ENCODE data around the gene FMO5. TPM values are rescaled to one million over a fixed set of nuclear protein-coding genes. Genes with fewer than 3 reads are reported as not detected.
A peak's percentile ranks its signal among the peaks of the same experiment; 100 is the strongest.
"Not testable (repeated sequence)": the region's sequence is repeated elsewhere in the genome, so short reads cannot be mapped to it uniquely, and the experiment has no call there.

The FMO5 gene
- total RNA-seq, 4 donors from 2014 or later = 0.72 to 1.7 (median 1.2) TPM

DNA sequence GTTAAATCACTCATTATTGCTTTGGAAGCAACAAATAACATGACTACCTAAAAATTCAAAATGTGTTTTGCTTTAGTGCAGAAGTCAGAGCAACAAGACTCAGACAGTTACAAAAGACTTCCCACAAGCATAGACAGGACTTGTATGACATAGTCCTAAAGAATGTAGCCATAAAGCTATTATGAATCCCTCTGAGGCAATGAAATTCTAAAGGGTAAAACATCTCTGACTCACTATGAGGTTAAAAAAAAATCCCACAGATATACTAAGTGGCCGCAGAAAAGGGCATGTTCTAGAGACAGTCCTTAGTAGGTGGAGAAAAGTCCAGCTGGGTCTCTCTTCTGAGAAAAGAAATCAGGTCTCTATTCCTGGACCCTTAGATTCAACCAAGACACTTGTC is 57.8 kb downstream of the FMO5 start:
- Histone ChIP-seq H3K4me3 (no peak overlapping the region), H3K27ac (peak overlapping the region in 1 of 4 donors; percentile 1), H3K27me3 (no peaks in the 10 kb centered on the region), H3K36me3 (peaks cover 0 to 12% of the 10 kb centered on the region in 2 donors), H3K4me1 (peaks cover 22 to 32% of the 10 kb centered on the region in 2 donors), H3K9me3 (no peaks in the 10 kb centered on the region)
- intact Hi-C loops (cut with DNase I; ENCODE audit: low total_unique reads) = no loop called here
- ATAC-seq (no peak), DNase-seq (no peak)
- TF ChIP-seq POLR2A (IDR thresholded peaks at IDR 0.05) = no peak
- TF ChIP-seq, protein P1, sequence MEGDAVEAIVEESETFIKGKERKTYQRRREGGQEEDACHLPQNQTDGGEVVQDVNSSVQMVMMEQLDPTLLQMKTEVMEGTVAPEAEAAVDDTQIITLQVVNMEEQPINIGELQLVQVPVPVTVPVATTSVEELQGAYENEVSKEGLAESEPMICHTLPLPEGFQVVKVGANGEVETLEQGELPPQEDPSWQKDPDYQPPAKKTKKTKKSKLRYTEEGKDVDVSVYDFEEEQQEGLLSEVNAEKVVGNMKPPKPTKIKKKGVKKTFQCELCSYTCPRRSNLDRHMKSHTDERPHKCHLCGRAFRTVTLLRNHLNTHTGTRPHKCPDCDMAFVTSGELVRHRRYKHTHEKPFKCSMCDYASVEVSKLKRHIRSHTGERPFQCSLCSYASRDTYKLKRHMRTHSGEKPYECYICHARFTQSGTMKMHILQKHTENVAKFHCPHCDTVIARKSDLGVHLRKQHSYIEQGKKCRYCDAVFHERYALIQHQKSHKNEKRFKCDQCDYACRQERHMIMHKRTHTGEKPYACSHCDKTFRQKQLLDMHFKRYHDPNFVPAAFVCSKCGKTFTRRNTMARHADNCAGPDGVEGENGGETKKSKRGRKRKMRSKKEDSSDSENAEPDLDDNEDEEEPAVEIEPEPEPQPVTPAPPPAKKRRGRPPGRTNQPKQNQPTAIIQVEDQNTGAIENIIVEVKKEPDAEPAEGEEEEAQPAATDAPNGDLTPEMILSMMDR (IDR thresholded peaks at IDR 0.05 in 4 of 5, conservative IDR thresholded peaks at IDR 0.05 in 1 of 5) = no peak
- in situ Hi-C loops (cut with MboI; ENCODE audit: low sequenced_read_pairs in 4 of 4) = loop anchor here in 1 of 4 donors (25.0 kb wide), 1 partner anchor 445 kb away; a partner anchor contains a TSS

DNA sequence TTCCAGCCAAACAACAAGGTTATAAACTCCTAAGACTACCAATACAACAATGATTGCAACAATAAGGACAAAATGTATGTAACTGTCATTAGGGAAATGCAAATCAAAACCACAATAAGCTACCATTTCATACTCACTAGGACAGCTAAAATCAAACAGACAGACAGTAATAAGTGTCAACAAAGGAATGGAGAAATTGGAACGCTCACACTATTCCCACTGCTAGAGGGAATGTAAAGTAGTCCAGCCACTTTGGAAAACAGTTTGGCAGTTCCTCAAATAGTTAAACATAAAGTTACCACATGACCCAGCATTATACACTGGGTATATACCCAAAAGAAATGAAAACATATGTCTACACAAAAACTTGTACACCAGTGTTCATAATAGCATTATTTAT is 62.1 kb downstream of the FMO5 start:
- TF ChIP-seq, protein P1 (IDR thresholded peaks at IDR 0.05 in 4 of 5, conservative IDR thresholded peaks at IDR 0.05 in 1 of 5) = no peak
- no peak for ATAC-seq
- DNase-seq = no peak
- Histone ChIP-seq H3K9me3 (no peaks in the 10 kb centered on the region), H3K4me1 (peaks cover 0 to 4% of the 10 kb centered on the region in 2 donors), H3K27ac (no peak overlapping the region), H3K36me3 (peaks cover 0 to 53% of the 10 kb centered on the region in 2 donors), H3K27me3 (no peaks in the 10 kb centered on the region), H3K4me3 (no peak overlapping the region)
- intact Hi-C loops (cut with DNase I; ENCODE audit: low total_unique reads) = no loop called here
- in situ Hi-C loops (cut with MboI; ENCODE audit: low sequenced_read_pairs in 4 of 4) = loop anchor here in 1 of 4 donors (25.0 kb wide), 1 partner anchor 449 kb away; a partner anchor contains a TSS

DNA sequence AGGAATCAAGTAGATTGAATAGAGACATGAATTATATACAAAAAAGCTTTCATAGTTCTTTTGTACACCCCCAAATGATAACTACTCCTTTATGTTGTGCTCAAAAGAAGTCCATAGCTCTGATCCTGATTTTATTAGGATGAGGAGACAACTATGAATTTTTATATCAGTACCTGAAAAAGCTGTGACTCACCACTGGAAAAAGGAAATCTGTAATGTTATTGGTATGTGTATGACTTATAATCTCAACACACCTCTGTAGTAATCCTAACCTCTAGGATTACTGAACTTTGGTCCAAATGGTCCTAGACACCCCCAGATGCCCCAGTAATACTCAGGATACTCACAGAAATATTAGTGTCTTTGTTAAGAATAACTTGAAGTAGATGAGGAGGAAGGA is 63.0 kb downstream of the FMO5 start:
- H3K36me3 ChIP-seq = peaks cover 0 to 63% of the 10 kb centered on the region in 2 donors
- no peaks in the 10 kb centered on the region for H3K4me1 ChIP-seq
- no peak for TF ChIP-seq POLR2A (IDR thresholded peaks at IDR 0.05)
- TF ChIP-seq, protein P1 (IDR thresholded peaks at IDR 0.05 in 4 of 5, conservative IDR thresholded peaks at IDR 0.05 in 1 of 5) = no peak
- intact Hi-C loops (cut with DNase I; ENCODE audit: low total_unique reads) (no loop called here), in situ Hi-C loops (cut with MboI; ENCODE audit: low sequenced_read_pairs in 4 of 4) (loop anchor here in 1 of 4 donors (25.0 kb wide), 1 partner anchor 450 kb away; a partner anchor contains a TSS)
- H3K27ac ChIP-seq = no peak overlapping the region
- ATAC-seq = no peak
- no peaks in the 10 kb centered on the region for H3K9me3 ChIP-seq
- no peak for DNase-seq
- no peaks in the 10 kb centered on the region for H3K27me3 ChIP-seq
- H3K4me3 ChIP-seq = no peak overlapping the region

DNA sequence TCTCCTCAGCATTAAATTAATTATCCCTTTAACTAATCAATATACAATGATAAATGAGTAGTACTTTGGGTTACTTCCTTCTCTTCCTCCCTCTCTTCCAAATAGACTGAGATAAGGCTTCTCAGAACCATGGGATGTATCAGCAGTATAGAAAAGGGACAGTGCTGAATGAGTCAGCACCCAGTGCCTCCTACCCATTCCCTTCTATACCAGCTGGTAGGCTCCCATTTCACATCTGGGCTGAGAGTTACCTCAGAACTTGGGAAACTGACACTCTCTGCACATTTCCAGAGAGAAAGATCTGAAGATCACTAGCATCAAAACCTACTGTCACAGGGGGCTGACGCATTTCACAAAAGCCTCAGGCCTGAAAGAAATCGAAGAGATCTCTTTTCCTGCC is 68.0 kb downstream of the FMO5 start:
- Histone ChIP-seq H3K36me3 (peaks cover 0 to 64% of the 10 kb centered on the region in 2 donors), H3K27ac (peak overlapping the region in 1 of 4 donors; percentile 30)
- H3K4me3 ChIP-seq; DNase-seq; intact Hi-C loops (cut with DNase I; ENCODE audit: low total_unique reads); H3K27me3 ChIP-seq; H3K9me3 ChIP-seq; H3K4me1 ChIP-seq: not testable (repeated sequence)
- in situ Hi-C loops (cut with MboI; ENCODE audit: low sequenced_read_pairs in 4 of 4) = loop anchor here in 1 of 4 donors (25.0 kb wide), 1 partner anchor 455 kb away; a partner anchor contains a TSS
- ATAC-seq = peak in 1 of 2 donors; percentile 71

DNA sequence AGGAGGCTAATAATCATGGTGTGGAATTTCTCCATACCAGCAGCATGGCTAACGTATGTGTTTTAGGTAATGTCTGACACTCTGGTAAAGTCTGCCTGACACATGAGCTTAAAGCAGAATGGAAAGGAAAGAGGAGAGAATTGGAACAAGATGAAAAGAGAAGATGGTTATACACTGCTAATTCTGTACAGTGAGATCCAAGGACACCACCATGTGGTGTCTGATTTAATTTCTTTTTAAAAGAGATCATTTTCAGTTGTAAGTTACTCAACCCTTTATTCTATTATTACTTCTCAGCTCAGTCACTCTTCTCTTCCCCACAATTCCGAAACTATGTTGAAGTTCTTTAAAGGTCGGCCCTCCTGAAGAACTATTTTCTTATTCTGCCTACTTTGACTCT is 68.5 kb downstream of the FMO5 start:
- peak; percentile 45 to 80 for ATAC-seq
- Histone ChIP-seq H3K4me1 (no peaks in the 10 kb centered on the region), H3K27ac (peak overlapping the region in 1 of 4 donors; percentile 30), H3K4me3 (no peak overlapping the region), H3K27me3 (no peaks in the 10 kb centered on the region), H3K9me3 (no peaks in the 10 kb centered on the region), H3K36me3 (peaks cover 0 to 59% of the 10 kb centered on the region in 2 donors)
- intact Hi-C loops (cut with DNase I; ENCODE audit: low total_unique reads) (no loop called here), in situ Hi-C loops (cut with MboI; ENCODE audit: low sequenced_read_pairs in 4 of 4) (loop anchor here in 1 of 4 donors (25.0 kb wide), 1 partner anchor 456 kb away; a partner anchor contains a TSS)
- no peak for TF ChIP-seq POLR2A (IDR thresholded peaks at IDR 0.05)
- TF ChIP-seq, protein P1 (IDR thresholded peaks at IDR 0.05 in 4 of 5, conservative IDR thresholded peaks at IDR 0.05 in 1 of 5) = no peak
- no peak for DNase-seq

Measured in gastrocnemius medialis (tissue), 4 donors.